NCI-H2227 (cell line): ENCODE measurements around the gene XPOT.

Source experiments
- DNase-seq: peaks from one replicate; lab custom pipeline; 2025; ENCODE audit not compliant: unreplicated experiment; lab: John Stamatoyannopoulos, UW

Gene XPOT

DNA sequence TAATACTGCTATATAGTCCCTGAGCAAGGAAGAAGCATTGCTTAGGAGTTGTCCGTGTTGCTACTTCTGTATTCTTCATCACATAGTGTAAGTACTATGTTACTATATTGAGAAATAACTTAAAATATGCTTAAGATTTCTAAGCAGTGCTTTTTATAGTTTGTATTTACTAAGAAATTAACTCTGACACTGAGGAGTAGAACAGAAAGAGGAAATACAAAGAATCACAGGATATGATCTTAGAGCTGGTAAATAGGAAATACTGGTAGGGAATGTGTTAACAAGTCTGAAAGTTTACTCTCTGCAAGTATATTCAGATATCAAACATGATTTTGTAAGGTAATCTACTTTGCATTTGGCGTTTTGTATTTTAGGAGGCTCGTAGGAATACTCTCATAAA, 15.5 kb downstream of the XPOT start:
- DNase-seq: no peak

DNA sequence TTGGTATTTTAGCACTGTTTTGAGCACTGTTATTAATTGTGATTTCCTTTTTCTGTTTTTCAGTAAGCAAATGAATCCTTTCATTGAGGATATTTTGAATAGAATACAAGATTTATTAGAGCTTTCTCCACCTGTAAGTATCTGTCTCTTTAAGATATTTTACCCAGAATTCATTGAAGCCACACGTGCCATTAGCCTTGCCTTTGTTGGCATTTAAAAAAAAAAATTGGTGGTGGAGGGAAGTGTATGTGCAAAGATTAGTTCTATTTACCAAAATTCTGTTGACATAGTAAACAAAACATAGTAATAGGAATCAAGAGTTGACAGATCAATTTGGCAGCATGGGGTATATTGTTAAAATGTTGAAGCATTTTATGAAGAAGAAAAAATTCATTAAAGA, 23.8 kb downstream of the XPOT start:
- no peak for DNase-seq

DNA sequence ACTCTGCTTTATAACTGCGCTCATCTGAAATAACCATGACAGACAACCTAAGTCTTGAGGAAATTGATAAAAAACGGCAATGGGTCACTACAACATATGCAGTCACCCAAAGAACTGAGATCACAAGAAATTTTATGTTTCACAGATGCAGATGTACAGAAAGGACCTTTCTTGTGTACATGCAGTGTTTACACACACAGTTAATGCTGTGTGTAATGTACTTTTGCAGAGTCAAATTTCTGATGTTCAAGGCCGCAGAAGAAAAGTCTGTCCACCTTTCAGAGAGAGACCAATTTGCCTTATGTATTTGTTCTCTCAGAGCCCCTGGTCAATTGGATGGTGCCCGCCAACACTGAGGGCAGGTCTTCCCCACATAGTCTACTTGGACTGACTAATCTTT, 24.8 kb downstream of the XPOT start:
- DNase-seq: no peak

DNA sequence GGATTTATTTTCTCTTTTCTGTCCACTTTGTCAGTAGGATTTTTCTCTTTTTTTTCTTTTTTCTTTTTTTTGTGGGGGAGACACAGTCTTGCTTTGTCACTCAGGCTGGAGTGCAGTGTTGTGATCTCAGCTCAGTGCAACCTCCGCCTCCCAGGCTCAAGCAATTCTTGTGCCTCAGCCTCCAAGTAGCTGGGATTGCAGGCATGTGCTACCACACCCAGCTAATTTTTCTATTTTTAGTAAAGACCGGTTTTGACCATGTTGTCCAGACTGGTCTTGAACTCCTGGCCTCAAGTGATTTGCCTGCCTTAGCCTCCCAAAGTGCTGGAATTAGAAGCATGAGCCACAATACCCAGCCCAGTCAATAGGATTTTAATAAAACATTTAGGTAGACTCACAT, 26.7 kb downstream of the XPOT start:
- no peak for DNase-seq

DNA sequence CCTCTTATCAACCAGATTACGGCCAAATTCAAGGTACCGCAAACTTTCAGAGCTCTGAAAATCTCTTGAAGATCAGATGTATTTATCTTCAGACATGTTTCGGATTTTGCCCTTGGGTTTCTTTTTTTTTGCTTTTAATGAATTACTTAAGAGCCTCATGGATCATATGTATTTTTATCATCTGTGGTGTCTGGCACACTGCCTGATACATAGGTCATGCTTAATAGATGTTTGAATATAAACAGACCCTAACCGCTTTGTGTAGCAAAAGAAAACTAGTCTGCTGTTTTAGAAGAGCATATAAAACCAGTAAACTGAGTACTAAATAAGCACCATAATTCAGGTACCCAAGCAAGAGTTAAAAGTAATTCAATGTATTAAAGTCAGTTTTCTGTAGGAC, 27.6 kb downstream of the XPOT start:
- no peak for DNase-seq

GRCh38 chr12:64433915-64434314, 29.7 kb downstream of the XPOT start:
- no peak for DNase-seq

DNA sequence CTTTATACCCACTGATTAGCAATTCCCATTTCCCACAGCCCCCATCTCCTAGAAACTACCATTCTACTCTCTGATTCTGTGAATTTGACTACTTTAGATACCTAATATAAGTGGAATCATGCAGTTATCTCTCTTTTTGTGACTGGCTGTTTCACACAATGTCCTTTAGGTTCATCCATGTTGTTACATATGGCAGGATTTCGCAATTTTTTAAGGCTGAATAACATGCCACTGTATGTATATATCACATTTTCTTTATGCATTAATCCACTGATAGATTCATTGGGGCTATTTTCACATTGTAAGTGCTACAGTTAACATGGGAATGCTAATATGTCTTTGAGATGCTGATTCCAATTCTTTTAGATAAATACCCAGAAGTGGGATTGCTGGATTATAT, 35.9 kb downstream of the XPOT start:
- no peak for DNase-seq

GRCh38 chr12:64445490-64445889, 41.3 kb downstream of the XPOT start:
- no peak for DNase-seq

GRCh38 chr12:64446295-64446694, 42.1 kb downstream of the XPOT start:
- no peak for DNase-seq

GRCh38 chr12:64450057-64450640, 46.0 kb downstream of the XPOT start:
- DNase-seq: no peak

DNA sequence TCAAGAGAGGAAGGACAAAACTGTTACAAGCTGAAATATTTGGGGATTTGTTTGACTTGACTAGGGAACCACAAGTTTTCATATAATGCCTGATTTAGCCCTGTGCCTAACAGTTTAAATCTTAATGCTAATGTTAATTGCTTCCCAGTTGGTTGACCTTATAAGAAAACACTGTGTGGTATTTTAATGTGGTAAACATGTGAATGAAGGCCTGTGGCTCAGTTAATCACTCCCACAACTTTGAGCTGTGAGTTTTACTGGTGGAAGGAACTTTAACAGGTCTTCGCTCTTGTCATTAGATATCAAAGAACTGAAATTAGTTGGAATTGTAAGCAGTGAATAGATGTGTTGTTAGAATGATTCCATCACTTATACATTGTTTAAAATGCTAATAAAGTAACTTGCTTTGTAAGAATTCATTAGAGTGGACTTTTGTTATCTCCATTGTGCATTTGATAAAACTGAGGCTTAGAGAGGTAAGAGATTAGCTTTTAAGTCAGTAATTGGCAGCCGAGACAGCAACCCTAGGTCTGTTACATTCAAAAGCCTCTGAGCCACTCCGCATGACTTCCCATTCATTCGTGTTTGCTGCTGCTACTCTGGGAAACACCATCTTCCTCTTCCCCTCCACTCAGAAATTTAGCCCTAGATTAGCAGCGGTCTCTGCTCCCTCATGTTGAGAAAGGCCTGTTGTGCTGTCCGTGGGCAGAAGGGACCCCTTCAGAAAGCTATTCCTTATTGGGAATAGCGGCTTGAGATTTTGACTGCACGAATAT, 46.7 kb downstream of the XPOT start:
- peak; percentile 29 for DNase-seq

- peak; percentile 93 for DNase-seq
Observed at GRCh38 chr12:64451687-64452558, 47.7 kb downstream of the XPOT start, which contains the start of gene TBK1. Gene TBK1, plus strand, starts transcription at chr12:64452120. Its CDS starts 3,751 bp downstream, at chr12:64455871.

- no peak for DNase-seq
Observed at GRCh38 chr12:64452559-64453329, 48.6 kb downstream of the XPOT start.

- DNase-seq: no peak
Observed at GRCh38 chr12:64455506-64455905, 51.3 kb downstream of the XPOT start.

DNA sequence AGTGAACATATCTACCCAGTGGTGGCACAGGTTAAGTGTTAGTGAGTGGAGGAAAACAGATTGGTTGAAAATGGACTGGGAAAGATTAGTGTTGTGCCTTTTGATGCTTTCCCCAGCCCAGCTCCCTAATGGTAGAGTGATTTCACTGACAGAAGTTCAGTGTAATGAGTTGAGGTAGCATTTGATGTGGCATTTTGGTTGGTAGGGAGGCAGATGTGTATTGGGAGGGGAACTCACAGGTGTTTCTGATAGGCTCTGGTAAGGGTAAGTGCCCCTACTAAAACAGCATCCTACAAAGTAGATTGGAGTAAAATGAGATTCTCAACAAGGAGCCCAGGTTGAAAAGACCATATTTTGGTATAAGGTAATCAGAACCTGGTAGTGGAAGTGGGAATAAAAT, 51.9 kb downstream of the XPOT start:
- no peak for DNase-seq

DNA sequence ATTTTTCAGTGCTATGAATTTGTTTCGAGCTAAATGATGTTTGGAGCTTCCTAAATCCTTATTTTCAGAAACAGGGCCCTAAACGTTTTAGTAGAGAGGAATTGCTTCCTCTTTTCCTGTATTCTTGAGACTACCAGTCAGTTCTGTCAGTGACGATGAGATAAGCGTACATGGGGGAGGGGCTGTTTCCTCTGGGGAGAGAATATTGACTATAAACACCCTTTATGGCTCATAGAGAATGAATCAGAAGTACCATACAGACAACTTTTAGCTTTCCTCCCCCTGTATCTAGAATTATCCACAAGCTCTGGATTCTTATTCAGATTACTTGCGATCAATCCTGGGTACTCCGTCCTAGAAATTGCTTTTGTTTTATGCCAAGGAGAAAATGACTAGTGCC, 52.8 kb downstream of the XPOT start:
- DNase-seq: no peak

- DNase-seq: no peak
Observed at GRCh38 chr12:64457466-64457865, 53.3 kb downstream of the XPOT start.

- DNase-seq: no peak
Observed at GRCh38 chr12:64457923-64458322, 53.7 kb downstream of the XPOT start.

DNA sequence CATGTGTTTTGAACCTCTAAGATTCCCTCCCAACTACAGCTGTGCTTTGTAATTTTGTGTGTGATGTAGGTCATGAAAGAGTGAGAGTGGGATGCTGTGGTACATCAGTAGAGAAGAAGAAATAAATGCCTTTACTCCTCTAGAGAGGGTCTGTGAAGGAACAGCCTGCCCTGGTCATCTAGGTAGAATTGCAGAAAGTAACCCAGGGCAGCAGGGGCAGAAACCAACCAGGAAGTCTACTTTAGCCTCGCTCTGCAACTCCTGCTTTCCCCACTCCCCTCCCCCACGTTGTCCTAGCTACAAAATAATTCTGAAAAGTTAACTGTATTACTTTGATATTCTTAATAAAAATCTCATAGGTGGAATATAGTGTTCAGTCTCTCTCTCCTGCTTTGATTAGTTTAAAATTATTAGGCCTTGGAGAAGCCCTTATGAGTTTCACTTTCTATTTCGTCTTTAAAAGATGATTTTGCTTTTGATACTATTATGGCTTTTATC, 55.3 kb downstream of the XPOT start:
- no peak for DNase-seq

- no peak for DNase-seq
Observed at GRCh38 chr12:64461634-64462414, 57.6 kb downstream of the XPOT start.
